Spleen (tissue), 7 donors: ENCODE data around the gene TMEM132C.

ENCODE experiments used
- CTCF ChIP-seq, 11 experiments: fragments of 200-600 bp in 7 of 11; fragments of 450-650 bp in 4 of 11; sonication (generic) in 4 of 11; IDR thresholded peaks in 8 of 11; conservative IDR thresholded peaks in 3 of 11; 1 replicate in 7 of 11; 2 replicates in 4 of 11; pipeline versions ENCODE4 v1.4.0 to v1.8.0; 2016 to 2021; ENCODE audit warnings: antibody characterized with exemption in 11 of 11, inconsistent platforms in 4 of 11, mild to moderate bottlenecking in 1 of 11
- POLR2A ChIP-seq, 3 donors: fragments of 450-650 bp; IDR thresholded peaks; one replicate each; pipeline ENCODE4 v1.5.1; 2017; ENCODE audit warnings: antibody characterized with exemption in 3 of 3, mild to moderate bottlenecking in 1 of 3
- POLR2AphosphoS5 ChIP-seq, 3 donors: sonication (generic); formaldehyde crosslinking; IDR thresholded peaks; one replicate each; pipeline ENCODE4 v1.5.1; 2017; ENCODE audit warnings: antibody characterized with exemption in 3 of 3
- donor health status: DM: no; HTN: no; CAD: no; lungs with moderate emphysema.
- donor health status: DM: no; HTN: no; CAD: no.
- donor health status: DM: no; HTN: no; CAD: no.

DNA sequence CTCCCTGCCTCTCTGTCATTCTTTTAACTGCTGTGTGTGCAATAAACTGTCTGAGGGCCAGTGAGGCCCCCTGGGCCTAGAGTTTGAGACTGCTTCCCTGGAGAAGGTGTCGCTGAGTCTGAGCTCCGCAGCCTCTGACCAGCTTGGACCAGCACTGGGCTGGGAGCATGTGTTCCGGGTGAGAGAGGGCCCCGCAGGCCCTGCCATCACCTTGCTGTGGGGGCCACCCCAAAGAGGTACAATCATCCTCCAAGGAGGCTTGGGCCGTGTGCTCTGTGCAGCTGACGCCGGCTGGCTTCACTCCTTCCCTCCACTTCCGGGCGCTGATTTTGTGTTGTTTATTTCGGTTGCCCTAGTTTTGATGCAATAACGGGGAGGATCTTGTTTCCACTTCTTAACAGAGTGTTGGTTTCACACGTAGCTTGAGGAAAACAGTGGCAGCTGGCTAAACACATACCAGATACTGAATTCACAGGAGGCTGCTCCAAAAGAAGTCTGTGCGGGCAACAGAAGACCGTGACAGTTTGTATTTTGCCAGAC lies 121.6 kb downstream of the TMEM132C start:
- no peak for TF ChIP-seq CTCF (IDR thresholded peaks at IDR 0.05 in 8 of 11, conservative IDR thresholded peaks at IDR 0.05 in 3 of 11)
- no peak for TF ChIP-seq POLR2AphosphoS5 (IDR thresholded peaks at IDR 0.05)
- TF ChIP-seq POLR2A (IDR thresholded peaks at IDR 0.05): no peak
